GM12892 (cell line): ENCODE results near the gene MESD.

Experiments
- POLR2A ChIP-seq: IDR thresholded peaks from 2 replicates; pipeline ENCODE4 v1.6.1; 2011; ENCODE audit warnings: low read depth, low read length, control low read depth
- POLR2AphosphoS5 ChIP-seq: IDR thresholded peaks from 2 replicates; pipeline ENCODE4 v1.6.1; 2011; ENCODE audit warnings: low read depth, low read length, control low read depth
- TAF1 ChIP-seq: IDR thresholded peaks from 2 replicates; pipeline ENCODE4 v1.6.1; 2011; ENCODE audit warnings: low read depth, mild to moderate bottlenecking, control low read depth, low read length, borderline replicate concordance

DNA sequence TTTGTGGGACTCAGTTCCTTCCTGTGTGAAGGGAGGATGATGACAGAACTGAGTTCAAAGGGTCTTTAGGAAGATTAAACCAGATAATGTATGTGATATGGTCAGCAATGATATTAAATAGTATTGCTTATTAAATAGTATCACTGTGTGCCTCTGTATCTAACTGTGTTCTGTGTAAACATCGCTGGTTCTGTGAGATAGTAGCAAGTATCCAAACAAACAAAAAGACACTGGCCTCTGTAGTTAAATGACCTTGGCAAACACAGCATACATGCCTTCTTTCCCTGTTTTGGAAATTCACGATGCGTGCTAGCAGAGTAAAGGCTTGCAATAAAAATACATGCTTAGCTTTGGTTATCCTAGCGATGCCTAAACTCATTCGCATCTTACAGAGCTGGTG is 76.1 kb downstream of the MESD start:
- TF ChIP-seq TAF1 = no peak
- no peak for TF ChIP-seq POLR2A
- TF ChIP-seq POLR2AphosphoS5 = no peak
